SK-N-SH (cell line): ENCODE data around the gene NPRL2. TPM values are rescaled to one million over a fixed set of nuclear protein-coding genes. Genes with fewer than 3 reads are reported as not detected.

ENCODE experiments used
- CTCF ChIA-PET: fragments of 300-600, 350-600 bp; formaldehyde crosslinking; extraction: SDS; loops from one replicate; lab custom pipeline; 2021; lab: Yijun Ruan, JAX
- POLR2A ChIA-PET: fragments of 350-600 bp; sonication (Branson Sonifier 250); formaldehyde crosslinking; extraction: SDS; loops from one replicate; lab custom pipeline; 2020; ENCODE audit warnings: antibody characterized with exemption, inconsistent platforms; lab: Yijun Ruan, JAX
- DNase-seq: peaks from one replicate; pipeline ENCODE4 v3.0.0; 2012
- H2AFZ ChIP-seq: fragments of 200-600 bp; sonication (generic); 2 replicates; pipeline ENCODE4 v1.8.1; 2016; ENCODE audit warnings: antibody characterized with exemption, mild to moderate bottlenecking, low read depth
- H3F3A ChIP-seq: fragments of 200-600 bp; sonication (generic); replicated peaks from 2 replicates; pipeline ENCODE3; 2016; ENCODE audit warnings: antibody characterized with exemption, mild to moderate bottlenecking; ENCODE audit not compliant: insufficient read depth
- H3K27ac ChIP-seq, 2 experiments: fragments of 200-500 bp in 1 of 2; fragments of 200-600 bp in 1 of 2; sonication (Bioruptor generic) in 1 of 2; sonication (generic), shearing (Covaris generic) in 1 of 2; 2 replicates each; pipeline versions ENCODE4 v1.5.1 to v1.6.1; 2014 to 2016; ENCODE audit warnings: low read depth in 2 of 2, inconsistent platforms in 1 of 2, low read length in 1 of 2, mild to moderate bottlenecking in 1 of 2, mixed read lengths in 1 of 2
- H3K27me3 ChIP-seq: fragments of 200-600 bp; sonication (generic), shearing (Covaris generic); 2 replicates; pipeline ENCODE4 v1.6.1; 2016; ENCODE audit warnings: mixed run types; ENCODE audit not compliant: insufficient read depth
- H3K36me3 ChIP-seq, 2 experiments: fragments of 200-500 bp in 1 of 2; fragments of 200-600 bp in 1 of 2; sonication (Bioruptor generic) in 1 of 2; sonication (generic) in 1 of 2; replicated peaks in 1 of 2; 2 replicates each; pipeline versions ENCODE3 to v1.5.1; 2014 to 2016; ENCODE audit warnings: low read length in 1 of 2, mild to moderate bottlenecking in 1 of 2; ENCODE audit not compliant: insufficient read depth in 2 of 2, control insufficient read depth in 1 of 2
- H3K4me1 ChIP-seq, 2 experiments: fragments of 200-500 bp in 1 of 2; fragments of 200-600 bp in 1 of 2; sonication (Bioruptor generic) in 1 of 2; sonication (generic), shearing (Covaris generic) in 1 of 2; 2 replicates each; pipeline versions ENCODE4 v1.5.1 to v1.6.1; 2014 to 2016; ENCODE audit warnings: low read depth in 1 of 2, low read length in 1 of 2, mixed run types in 1 of 2; ENCODE audit not compliant: insufficient read depth in 2 of 2, control insufficient read depth in 1 of 2
- H3K4me2 ChIP-seq: fragments of 200-600 bp; sonication (generic), shearing (Covaris generic); 2 replicates; pipeline ENCODE4 v1.6.1; 2017; ENCODE audit warnings: mixed run types
- H3K4me3 ChIP-seq, 2 experiments: fragments of 200-500 bp in 1 of 2; fragments of 200-600 bp in 1 of 2; sonication (Bioruptor generic) in 1 of 2; sonication (generic), shearing (Covaris generic) in 1 of 2; 2 replicates each; pipeline versions ENCODE4 v1.5.1 to v1.8.1; 2014 to 2016; ENCODE audit warnings: low read depth in 2 of 2, inconsistent platforms in 1 of 2, low read length in 1 of 2, mild to moderate bottlenecking in 1 of 2, mixed read lengths in 1 of 2, moderate library complexity in 1 of 2
- H3K79me2 ChIP-seq: fragments of 200-600 bp; sonication (generic); 2 replicates; pipeline ENCODE4 v1.8.1; 2017; ENCODE audit warnings: mild to moderate bottlenecking; ENCODE audit not compliant: insufficient read depth
- H3K9ac ChIP-seq: fragments of 200-600 bp; sonication (generic); 2 replicates; pipeline ENCODE4 v1.6.1; 2017; ENCODE audit warnings: mixed run types
- H3K9me2 ChIP-seq: fragments of 200-600 bp; sonication (generic); 2 replicates; pipeline ENCODE4 v1.6.1; 2017; ENCODE audit warnings: mixed run types
- H3K9me3 ChIP-seq: fragments of 200-600 bp; sonication (generic); 2 replicates; pipeline ENCODE4 v1.6.1; 2017; ENCODE audit warnings: mixed run types, mild to moderate bottlenecking, moderate library complexity
- H4K20me1 ChIP-seq: fragments of 200-600 bp; sonication (generic); 2 replicates; pipeline ENCODE4 v1.6.1; 2017; ENCODE audit warnings: mild to moderate bottlenecking, mixed run types; ENCODE audit not compliant: insufficient read depth
- EP300 ChIP-seq, 2 experiments: IDR thresholded peaks; 2 replicates each; pipeline versions ENCODE4 v1.4.0 to v1.6.1; 2012; ENCODE audit warnings: borderline replicate concordance in 1 of 2, low read depth in 1 of 2, low read length in 1 of 2
- EZH2phosphoT487 ChIP-seq: fragments of 200-600 bp; sonication (generic); IDR thresholded peaks from 2 replicates; pipeline ENCODE4 v1.6.1; 2017; ENCODE audit warnings: low read depth, mixed run types, mild to moderate bottlenecking, antibody characterized with exemption, moderate library complexity, borderline replicate concordance
- FOSL2 ChIP-seq: IDR thresholded peaks from 2 replicates; pipeline ENCODE4 v1.4.0; 2012; ENCODE audit warnings: low read depth, mild to moderate bottlenecking, moderate library complexity, borderline replicate concordance
- GABPA ChIP-seq: IDR thresholded peaks from 2 replicates; pipeline ENCODE4 v1.4.0; 2012; ENCODE audit warnings: low read depth, mild to moderate bottlenecking
- GATA2 ChIP-seq: sonication (generic); formaldehyde crosslinking; IDR thresholded peaks from 2 replicates; pipeline ENCODE4 v1.5.0; 2020; ENCODE audit warnings: mild to moderate bottlenecking, missing genetic modification reagents
- IRF3 ChIP-seq: fragments of 150-350 bp; IDR thresholded peaks from 2 replicates; pipeline ENCODE4 v1.6.1; 2016; ENCODE audit warnings: mild to moderate bottlenecking, low read depth, low read length
- MXI1 ChIP-seq: IDR thresholded peaks from 2 replicates; pipeline ENCODE4 v1.6.1; 2012; ENCODE audit warnings: mild to moderate bottlenecking, low read depth, low read length, improper control_type of control experiment
- PBX3 ChIP-seq: IDR thresholded peaks from 2 replicates; pipeline ENCODE4; 2012
- POLR2AphosphoS5 ChIP-seq: IDR thresholded peaks from 2 replicates; pipeline ENCODE4 v1.6.1; 2012; ENCODE audit warnings: low read depth, low read length
- RAD21 ChIP-seq: IDR thresholded peaks from 2 replicates; pipeline ENCODE4 v1.6.1; 2012; ENCODE audit warnings: mild to moderate bottlenecking, low read length
- SIN3A ChIP-seq: IDR thresholded peaks from 2 replicates; pipeline ENCODE4 v1.6.1; 2012; ENCODE audit warnings: low read depth, mild to moderate bottlenecking, low read length, moderate library complexity, borderline replicate concordance
- SMC3 ChIP-seq: IDR thresholded peaks from 2 replicates; pipeline ENCODE4 v1.6.1; 2012; ENCODE audit warnings: low read depth, low read length, improper control_type of control experiment
- TEAD4 ChIP-seq: IDR thresholded peaks from 2 replicates; pipeline ENCODE4 v1.4.0; 2012; ENCODE audit warnings: mild to moderate bottlenecking, borderline replicate concordance; ENCODE audit not compliant: insufficient read depth
- USF2 ChIP-seq: fragments of 150-350 bp; IDR thresholded peaks from 2 replicates; pipeline ENCODE4 v1.6.1; 2017; ENCODE audit warnings: antibody characterized with exemption, low read length, low read depth, borderline replicate concordance
- YY1 ChIP-seq: IDR thresholded peaks from 2 replicates; pipeline ENCODE4 v1.4.0; 2012; ENCODE audit warnings: low read depth, mild to moderate bottlenecking
- whole genome bisulfite sequencing: methylation state at CpG from one replicate; pipeline ENCODE4 v1.1.6; 2017; ENCODE audit warnings: low lambda C conversion rate; 5-methylcytosine and 5-hydroxymethylcytosine counted together
- polyA plus RNA-seq, 3 experiments: library from polyadenylated mRNA; depleted of rRNA; stranded (reverse); fragments of >200 nt; gene quantifications; 2 replicates each; pipeline ENCODE4 v1.2.3, GENCODE V29; 2012

NPRL2 gene
- polyA plus RNA-seq, 1 of the 3 experiments (the other 2 are of a cell fraction): 43.6 TPM

- Histone ChIP-seq H3K79me2 (no peaks in the 10 kb centered on the region), H4K20me1 (no peaks in the 10 kb centered on the region), H3K9me2 (no peaks in the 10 kb centered on the region), H3K4me3 (peak overlapping the region in 1 of 2 experiments; percentile 41; a peak in 1 of 4 replicates), H3K27me3 (no peaks in the 10 kb centered on the region), H3K36me3 (no peaks in the 10 kb centered on the region), H3K9ac (no peak overlapping the region), H3F3A (no peaks in the 10 kb centered on the region), H3K4me1 (peaks cover 0 to 92% of the 10 kb centered on the region in 2 experiments; a peak in 2 of 4 replicates), H3K27ac (peak overlapping the region in 1 of 2 experiments; percentile 100; a peak in 2 of 4 replicates), H2AFZ (no peak overlapping the region), H3K9me3 (no peaks in the 10 kb centered on the region), H3K4me2 (no peak overlapping the region)
- ChIA-PET CTCF (interaction anchor here (0.9 to 4.5 kb wide), 7 partner anchors 10 to 164 kb away, joined by 3 to 41 read pairs (median 6); no protein-coding TSS in a partner anchor), POLR2A (no interaction called here)
- no peak for DNase-seq
- 57% methylated on average over 3 of the region's 6 CpGs for WGBS
- TF ChIP-seq PBX3 (no peak), RAD21 (peak; percentile 35), SMC3 (peak; percentile 15; the same call in 1 of the 2 replicates)
These were observed 27.4 kb upstream of the NPRL2 start for GRCh38 chr3:50378024-50378423.

GRCh38 chr3:50375258-50375931 is 24.8 kb upstream of the NPRL2 start:
- Histone ChIP-seq H3K9me3 (no peaks in the 10 kb centered on the region), H3F3A (no peaks in the 10 kb centered on the region), H3K36me3 (no peaks in the 10 kb centered on the region), H4K20me1 (no peaks in the 10 kb centered on the region), H3K4me3 (peak overlapping the region in 1 of 2 experiments; percentile 7; a peak in 1 of 4 replicates), H3K27me3 (no peaks in the 10 kb centered on the region), H3K79me2 (no peaks in the 10 kb centered on the region), H3K4me2 (no peak overlapping the region), H3K27ac (peak overlapping the region in 1 of 2 experiments; percentile 100; a peak in 2 of 4 replicates), H2AFZ (no peak overlapping the region), H3K9ac (no peak overlapping the region), H3K4me1 (peaks cover 0 to 94% of the 10 kb centered on the region in 2 experiments; a peak in 2 of 4 replicates), H3K9me2 (no peaks in the 10 kb centered on the region)
- peak; percentile 66 for DNase-seq
- ChIA-PET POLR2A (interaction anchor here (1.7 kb wide), 1 partner anchor 16 kb away, joined by 3 read pairs; no protein-coding TSS in a partner anchor), CTCF (interaction anchor here (0.9 to 3.7 kb wide), 10 partner anchors 9 to 241 kb away, joined by 3 to 24 read pairs (median 4); no protein-coding TSS in a partner anchor)
- TF ChIP-seq RAD21 (peak; percentile 31; the same call in 1 of the 2 replicates), TEAD4 (no peak)
- 0% methylated on average over 1 of the region's 7 CpGs for WGBS

DNA sequence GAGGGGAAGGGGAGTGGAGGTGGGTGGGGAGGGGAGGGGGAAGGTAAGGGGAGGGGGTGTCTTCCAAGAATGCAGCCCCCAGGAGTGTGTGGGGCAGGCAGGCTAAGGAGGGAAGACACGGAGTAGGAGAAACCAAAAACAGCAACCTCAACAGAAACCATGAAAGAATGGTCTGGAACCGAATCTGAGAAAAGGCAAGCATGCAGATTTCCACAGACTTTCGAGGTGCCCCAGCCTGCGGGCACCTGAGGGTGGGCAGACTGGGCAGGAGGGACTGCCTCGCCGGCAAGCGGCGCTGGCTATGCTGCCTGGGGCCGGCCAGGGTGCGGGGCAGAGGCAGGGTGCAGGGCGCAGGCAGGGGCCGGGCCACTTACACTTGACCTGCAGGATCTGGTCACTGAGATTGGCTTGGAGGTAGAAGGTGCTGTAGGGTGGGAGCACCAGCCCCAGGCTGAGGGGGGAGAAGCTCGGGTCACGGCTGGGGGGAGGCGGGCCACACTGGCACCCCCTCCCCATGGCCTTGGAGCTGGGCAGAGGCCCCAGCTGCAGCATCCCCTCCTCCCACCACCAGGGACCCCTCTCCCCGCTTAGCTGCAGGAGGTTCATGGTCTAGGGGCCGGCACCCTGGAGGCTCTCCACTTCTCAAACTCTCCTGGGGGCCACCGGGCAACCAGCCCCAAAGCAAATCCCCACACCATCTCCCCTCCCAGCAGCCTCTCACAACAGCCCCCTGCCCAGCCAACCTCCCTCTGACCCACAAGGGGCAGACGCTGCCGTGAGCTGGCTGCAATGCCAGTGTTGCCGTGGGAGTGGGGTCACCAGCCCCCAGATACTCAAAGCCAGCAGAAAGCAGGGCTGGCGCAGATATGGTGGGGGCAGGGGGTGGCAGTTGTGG is 24.0 kb upstream of the NPRL2 start:
- Histone ChIP-seq H3K36me3 (no peaks in the 10 kb centered on the region), H3K4me3 (peak overlapping the region in 1 of 2 experiments; percentile 7; a peak in 1 of 4 replicates), H3K27me3 (no peaks in the 10 kb centered on the region), H2AFZ (no peak overlapping the region), H3K9me2 (no peaks in the 10 kb centered on the region), H3K27ac (peak overlapping the region in 1 of 2 experiments; percentile 100; a peak in 2 of 4 replicates), H3K9me3 (no peaks in the 10 kb centered on the region), H3K79me2 (no peaks in the 10 kb centered on the region), H3K9ac (no peak overlapping the region), H3K4me1 (peaks cover 0 to 94% of the 10 kb centered on the region in 2 experiments; a peak in 2 of 4 replicates), H3K4me2 (no peak overlapping the region), H3F3A (no peaks in the 10 kb centered on the region), H4K20me1 (no peaks in the 10 kb centered on the region)
- DNase-seq: peak; percentile 63
- CTCF ChIA-PET: interaction anchor here (0.9 to 3.7 kb wide), 9 partner anchors 10 to 175 kb away, joined by 3 to 24 read pairs (median 4); no protein-coding TSS in a partner anchor
- POLR2A ChIA-PET: no interaction called here
- WGBS: 71% methylated on average over 8 of the region's 22 CpGs
- TF ChIP-seq GABPA (no peak), USF2 (no peak), POLR2AphosphoS5 (no peak), YY1 (no peak), MXI1 (no peak), EP300 (IDR thresholded peaks at IDR 0.05; ENCODE audit: borderline replicate concordance in 1 of 2, low read depth in 1 of 2, low read length in 1 of 2) (no peak), GATA2 (no peak), EZH2phosphoT487 (no peak), IRF3 (no peak), FOSL2 (no peak), SIN3A (no peak)
